ENCODE results near the gene PRPF6. TPM values are rescaled to one million over a fixed set of nuclear protein-coding genes. Genes with fewer than 3 reads are reported as not detected.
A peak's percentile ranks its signal among the peaks of the same experiment; 100 is the strongest.

PRPF6 gene
- total and polyA plus RNA-seq, 2 of the 13 experiments (the other 11 are each of a cell fraction or from before 2014, with no cell fraction given), result 63.7 to 101 TPM

DNA sequence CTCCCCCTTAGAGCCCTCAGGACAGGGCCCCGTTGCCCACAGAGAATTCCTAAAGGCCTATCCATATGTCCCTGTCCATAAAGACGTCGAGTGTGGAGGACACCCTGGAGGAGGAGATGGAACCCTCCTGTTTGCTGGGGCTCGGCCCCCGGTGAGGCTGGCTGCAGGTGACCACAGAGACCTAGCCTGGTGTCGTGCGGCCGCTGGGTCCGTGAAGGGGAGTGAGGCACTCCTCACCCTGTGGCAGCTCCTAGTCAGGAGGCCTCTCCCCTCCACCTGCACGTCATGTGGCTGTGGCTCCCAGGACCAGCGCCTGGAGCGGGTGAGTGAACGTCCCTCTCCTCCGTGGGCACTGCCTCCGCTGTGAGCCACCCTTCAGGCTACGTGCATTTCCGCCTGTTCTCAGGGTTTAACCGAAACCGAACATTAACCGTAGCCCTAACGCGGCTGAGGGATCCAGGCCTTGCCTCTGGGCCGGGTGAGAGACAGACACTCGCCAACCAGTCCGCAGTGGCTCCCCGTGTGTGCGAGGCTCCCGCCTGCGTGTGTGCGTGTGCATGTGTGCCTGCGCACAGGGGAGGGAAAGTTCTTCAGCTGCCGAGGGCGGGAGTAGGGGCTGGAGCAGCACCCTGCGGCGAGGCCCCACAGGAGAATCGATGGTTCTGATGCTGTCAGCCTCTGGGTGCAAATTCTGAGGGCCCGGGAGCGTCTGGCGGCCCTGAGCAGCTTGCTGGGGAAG, 76.1 kb downstream of the PRPF6 start (continued):
- TF ChIP-seq, protein P1, sequence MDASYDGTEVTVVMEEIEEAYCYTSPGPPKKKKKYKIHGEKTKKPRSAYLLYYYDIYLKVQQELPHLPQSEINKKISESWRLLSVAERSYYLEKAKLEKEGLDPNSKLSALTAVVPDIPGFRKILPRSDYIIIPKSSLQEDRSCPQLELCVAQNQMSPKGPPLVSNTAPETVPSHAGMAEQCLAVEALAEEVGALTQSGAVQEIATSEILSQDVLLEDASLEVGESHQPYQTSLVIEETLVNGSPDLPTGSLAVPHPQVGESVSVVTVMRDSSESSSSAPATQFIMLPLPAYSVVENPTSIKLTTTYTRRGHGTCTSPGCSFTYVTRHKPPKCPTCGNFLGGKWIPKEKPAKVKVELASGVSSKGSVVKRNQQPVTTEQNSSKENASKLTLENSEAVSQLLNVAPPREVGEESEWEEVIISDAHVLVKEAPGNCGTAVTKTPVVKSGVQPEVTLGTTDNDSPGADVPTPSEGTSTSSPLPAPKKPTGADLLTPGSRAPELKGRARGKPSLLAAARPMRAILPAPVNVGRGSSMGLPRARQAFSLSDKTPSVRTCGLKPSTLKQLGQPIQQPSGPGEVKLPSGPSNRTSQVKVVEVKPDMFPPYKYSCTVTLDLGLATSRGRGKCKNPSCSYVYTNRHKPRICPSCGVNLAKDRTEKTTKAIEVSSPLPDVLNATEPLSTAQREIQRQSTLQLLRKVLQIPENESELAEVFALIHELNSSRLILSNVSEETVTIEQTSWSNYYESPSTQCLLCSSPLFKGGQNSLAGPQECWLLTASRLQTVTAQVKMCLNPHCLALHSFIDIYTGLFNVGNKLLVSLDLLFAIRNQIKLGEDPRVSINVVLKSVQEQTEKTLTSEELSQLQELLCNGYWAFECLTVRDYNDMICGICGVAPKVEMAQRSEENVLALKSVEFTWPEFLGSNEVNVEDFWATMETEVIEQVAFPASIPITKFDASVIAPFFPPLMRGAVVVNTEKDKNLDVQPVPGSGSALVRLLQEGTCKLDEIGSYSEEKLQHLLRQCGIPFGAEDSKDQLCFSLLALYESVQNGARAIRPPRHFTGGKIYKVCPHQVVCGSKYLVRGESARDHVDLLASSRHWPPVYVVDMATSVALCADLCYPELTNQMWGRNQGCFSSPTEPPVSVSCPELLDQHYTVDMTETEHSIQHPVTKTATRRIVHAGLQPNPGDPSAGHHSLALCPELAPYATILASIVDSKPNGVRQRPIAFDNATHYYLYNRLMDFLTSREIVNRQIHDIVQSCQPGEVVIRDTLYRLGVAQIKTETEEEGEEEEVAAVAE (CRISPR knock-in tag; IDR thresholded peaks at IDR 0.05; ENCODE audit: borderline replicate concordance), result 0 out of 2 replicates have a peak, but pooled peaks have one; percentile 13
- no peak for TF ChIP-seq NR2F6 (IDR thresholded peaks at IDR 0.05)
- no peak for TF ChIP-seq NR2F6 (CRISPR knock-in tag; IDR thresholded peaks at IDR 0.05)
- TF ChIP-seq MEF2D (CRISPR knock-in tag; IDR thresholded peaks at IDR 0.05), result peak; percentile 61; the same call in 1 of the 2 replicates
- TF ChIP-seq TARDBP (CRISPR knock-in tag; IDR thresholded peaks at IDR 0.05), result peak; percentile 32; the same call in 1 of the 2 replicates
- TF ChIP-seq ZFX (CRISPR knock-in tag; IDR thresholded peaks at IDR 0.05; ENCODE audit: low read depth), result peak; percentile 84
- TF ChIP-seq, protein P2, sequence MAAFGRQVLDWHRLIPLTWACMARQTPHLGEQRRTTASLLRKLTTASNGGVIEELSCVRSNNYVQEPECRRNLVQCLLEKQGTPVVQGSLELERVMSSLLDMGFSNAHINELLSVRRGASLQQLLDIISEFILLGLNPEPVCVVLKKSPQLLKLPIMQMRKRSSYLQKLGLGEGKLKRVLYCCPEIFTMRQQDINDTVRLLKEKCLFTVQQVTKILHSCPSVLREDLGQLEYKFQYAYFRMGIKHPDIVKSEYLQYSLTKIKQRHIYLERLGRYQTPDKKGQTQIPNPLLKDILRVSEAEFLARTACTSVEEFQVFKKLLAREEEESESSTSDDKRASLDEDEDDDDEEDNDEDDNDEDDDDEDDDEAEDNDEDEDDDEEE (CRISPR knock-in tag; IDR thresholded peaks at IDR 0.05), result 0 out of 2 replicates have a peak, but pooled peaks have one; percentile 74
- TF ChIP-seq SAFB2 (CRISPR knock-in tag; IDR thresholded peaks at IDR 0.05; ENCODE audit: borderline replicate concordance, low read depth), result peak; percentile 45; the same call in 1 of the 2 replicates
- TF ChIP-seq, protein P3, sequence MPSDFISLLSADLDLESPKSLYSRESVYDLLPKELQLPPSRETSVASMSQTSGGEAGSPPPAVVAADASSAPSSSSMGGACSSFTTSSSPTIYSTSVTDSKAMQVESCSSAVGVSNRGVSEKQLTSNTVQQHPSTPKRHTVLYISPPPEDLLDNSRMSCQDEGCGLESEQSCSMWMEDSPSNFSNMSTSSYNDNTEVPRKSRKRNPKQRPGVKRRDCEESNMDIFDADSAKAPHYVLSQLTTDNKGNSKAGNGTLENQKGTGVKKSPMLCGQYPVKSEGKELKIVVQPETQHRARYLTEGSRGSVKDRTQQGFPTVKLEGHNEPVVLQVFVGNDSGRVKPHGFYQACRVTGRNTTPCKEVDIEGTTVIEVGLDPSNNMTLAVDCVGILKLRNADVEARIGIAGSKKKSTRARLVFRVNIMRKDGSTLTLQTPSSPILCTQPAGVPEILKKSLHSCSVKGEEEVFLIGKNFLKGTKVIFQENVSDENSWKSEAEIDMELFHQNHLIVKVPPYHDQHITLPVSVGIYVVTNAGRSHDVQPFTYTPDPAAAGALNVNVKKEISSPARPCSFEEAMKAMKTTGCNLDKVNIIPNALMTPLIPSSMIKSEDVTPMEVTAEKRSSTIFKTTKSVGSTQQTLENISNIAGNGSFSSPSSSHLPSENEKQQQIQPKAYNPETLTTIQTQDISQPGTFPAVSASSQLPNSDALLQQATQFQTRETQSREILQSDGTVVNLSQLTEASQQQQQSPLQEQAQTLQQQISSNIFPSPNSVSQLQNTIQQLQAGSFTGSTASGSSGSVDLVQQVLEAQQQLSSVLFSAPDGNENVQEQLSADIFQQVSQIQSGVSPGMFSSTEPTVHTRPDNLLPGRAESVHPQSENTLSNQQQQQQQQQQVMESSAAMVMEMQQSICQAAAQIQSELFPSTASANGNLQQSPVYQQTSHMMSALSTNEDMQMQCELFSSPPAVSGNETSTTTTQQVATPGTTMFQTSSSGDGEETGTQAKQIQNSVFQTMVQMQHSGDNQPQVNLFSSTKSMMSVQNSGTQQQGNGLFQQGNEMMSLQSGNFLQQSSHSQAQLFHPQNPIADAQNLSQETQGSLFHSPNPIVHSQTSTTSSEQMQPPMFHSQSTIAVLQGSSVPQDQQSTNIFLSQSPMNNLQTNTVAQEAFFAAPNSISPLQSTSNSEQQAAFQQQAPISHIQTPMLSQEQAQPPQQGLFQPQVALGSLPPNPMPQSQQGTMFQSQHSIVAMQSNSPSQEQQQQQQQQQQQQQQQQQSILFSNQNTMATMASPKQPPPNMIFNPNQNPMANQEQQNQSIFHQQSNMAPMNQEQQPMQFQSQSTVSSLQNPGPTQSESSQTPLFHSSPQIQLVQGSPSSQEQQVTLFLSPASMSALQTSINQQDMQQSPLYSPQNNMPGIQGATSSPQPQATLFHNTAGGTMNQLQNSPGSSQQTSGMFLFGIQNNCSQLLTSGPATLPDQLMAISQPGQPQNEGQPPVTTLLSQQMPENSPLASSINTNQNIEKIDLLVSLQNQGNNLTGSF (CRISPR knock-in tag; IDR thresholded peaks at IDR 0.05), result 0 out of 2 replicates have a peak, but pooled peaks have one; percentile 13
- TF ChIP-seq HDAC1 (CRISPR knock-in tag; IDR thresholded peaks at IDR 0.05), result no peak; the same call in 1 of the 2 replicates
- TF ChIP-seq SRY (CRISPR knock-in tag; IDR thresholded peaks at IDR 0.05), result peak; percentile 88; the same call in 1 of the 2 replicates
- peak; percentile 85 for TF ChIP-seq ZNF891 (CRISPR knock-in tag; IDR thresholded peaks at IDR 0.05)
- TF ChIP-seq, protein P4, sequence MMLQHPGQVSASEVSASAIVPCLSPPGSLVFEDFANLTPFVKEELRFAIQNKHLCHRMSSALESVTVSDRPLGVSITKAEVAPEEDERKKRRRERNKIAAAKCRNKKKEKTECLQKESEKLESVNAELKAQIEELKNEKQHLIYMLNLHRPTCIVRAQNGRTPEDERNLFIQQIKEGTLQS (CRISPR knock-in tag; IDR thresholded peaks at IDR 0.05), result 0 out of 2 replicates have a peak, but pooled peaks have one; percentile 7
- peak; percentile 35; the same call in 1 of the 2 replicates for TF ChIP-seq YEATS2 (CRISPR knock-in tag; IDR thresholded peaks at IDR 0.05; ENCODE audit: borderline replicate concordance)

Measured in HepG2 (cell line).